K562 (cell line): ENCODE data around the gene DHRS3. TPM values are rescaled to one million over a fixed set of nuclear protein-coding genes. Genes with fewer than 3 reads are reported as not detected.

Experiments used
- ATAC-seq: fragments of 200-7000 bp; cut with Tn5 transposase; 3 replicates; pipeline ENCODE4 v1.9.1; 2020; ENCODE audit warnings: moderate library complexity
- BruUV-seq: library from RNA; stranded (reverse); fragments of 400-500 nt; replicated peaks from 2 replicates; lab custom pipeline; 2021; lab: Mats Ljungman, UMichigan
- CTCF ChIA-PET: fragments of 300-600 bp; formaldehyde crosslinking; extraction: SDS; loops from one replicate; lab custom pipeline; 2021; ENCODE audit warnings: low intra/inter-chr PET ratio; lab: Yijun Ruan, JAX
- POLR2A ChIA-PET: fragments of 300-600, 350-650 bp; sonication (Branson Sonifier 250); formaldehyde crosslinking; extraction: SDS; loops from one replicate; lab custom pipeline; 2021; ENCODE audit warnings: antibody characterized with exemption, inconsistent platforms; lab: Yijun Ruan, JAX
- DNase-seq, 4 experiments: peaks; one replicate each; pipeline versions ENCODE4 v3.0.0 to v3.0.0-alpha.2; 2011 to 2018; ENCODE audit warnings: low spot score in 3 of 4, mixed read lengths in 3 of 4; ENCODE audit errors: extremely low read depth in 1 of 4
- FAIRE-seq: peaks from 2 replicates; lab custom pipeline; 2011; peaks lifted over from hg19 to GRCh38; lab: Jason Lieb, UNC
- H2AFZ ChIP-seq: 2 replicates; pipeline ENCODE4 v1.6.0; 2011; ENCODE audit warnings: low read depth, low read length, control low read depth, inconsistent platforms
- H3K27ac ChIP-seq: fragments of 200-600 bp; 3 replicates; pipeline ENCODE4 v1.8.0; 2011; ENCODE audit warnings: low read depth, mild to moderate bottlenecking, control low read depth, inconsistent platforms, low read length, moderate library complexity, mixed read lengths; ENCODE audit errors: extremely low read depth
- H3K27me3 ChIP-seq, 2 experiments: fragments of 300-600 bp in 1 of 2; 2 replicates in 1 of 2; 3 replicates in 1 of 2; pipeline versions ENCODE4 v1.6.0 to v1.8.0; 2011; ENCODE audit warnings: inconsistent platforms in 2 of 2, low read length in 2 of 2, mild to moderate bottlenecking in 1 of 2, mixed read lengths in 1 of 2, moderate library complexity in 1 of 2; ENCODE audit not compliant: control insufficient read depth in 2 of 2, insufficient read depth in 2 of 2
- H3K36me3 ChIP-seq: fragments of 300-600 bp; 3 replicates; pipeline ENCODE4 v1.8.0; 2011; ENCODE audit warnings: mild to moderate bottlenecking, low read length, inconsistent platforms; ENCODE audit not compliant: control insufficient read depth, insufficient read depth
- H3K4me1 ChIP-seq, 2 experiments: fragments of 200-600 bp in 1 of 2; replicated peaks in 1 of 2; 2 replicates in 1 of 2; 3 replicates in 1 of 2; pipeline versions ENCODE4 v1.5.1 to v1.8.0; 2011; ENCODE audit warnings: inconsistent platforms in 2 of 2, low read length in 2 of 2, mild to moderate bottlenecking in 1 of 2, mixed read lengths in 1 of 2, moderate library complexity in 1 of 2; ENCODE audit not compliant: control insufficient read depth in 2 of 2, insufficient read depth in 2 of 2
- H3K4me2 ChIP-seq: 2 replicates; pipeline ENCODE4 v1.6.1; 2011; ENCODE audit warnings: low read length, control low read depth, inconsistent platforms, mixed read lengths; ENCODE audit not compliant: insufficient read depth
- H3K4me3 ChIP-seq: fragments of 200-600 bp; sonication (generic), shearing (Covaris generic); 2 replicates; pipeline ENCODE4 v1.5.1; 2016; ENCODE audit warnings: control low read depth, inconsistent platforms
- H3K79me2 ChIP-seq: fragments of 200-600 bp; 3 replicates; pipeline ENCODE4 v1.8.0; 2011; ENCODE audit warnings: low read length, inconsistent platforms; ENCODE audit not compliant: control insufficient read depth, insufficient read depth
- H3K9ac ChIP-seq, 2 experiments: 2 replicates each; pipeline versions ENCODE4 v1.6.0 to v1.6.1; 2011; ENCODE audit warnings: low read depth in 2 of 2, low read length in 2 of 2, control low read depth in 1 of 2, inconsistent platforms in 1 of 2, mild to moderate bottlenecking in 1 of 2, mixed read lengths in 1 of 2; ENCODE audit not compliant: insufficient read depth in 1 of 2
- H3K9me1 ChIP-seq: one replicate; pipeline ENCODE4 v1.6.0; 2011; ENCODE audit warnings: inconsistent platforms, mild to moderate bottlenecking, low read length, moderate library complexity; ENCODE audit not compliant: control insufficient read depth, insufficient read depth
- H3K9me3 ChIP-seq: replicated peaks from 2 replicates; pipeline ENCODE4 v1.5.1; 2011; ENCODE audit warnings: low read depth, low read length, inconsistent platforms; ENCODE audit not compliant: control insufficient read depth, insufficient read depth
- H4K20me1 ChIP-seq: replicated peaks from 2 replicates; pipeline ENCODE4 v1.6.1; 2011; ENCODE audit warnings: low read length, inconsistent platforms, mixed read lengths; ENCODE audit not compliant: control insufficient read depth, insufficient read depth
- ATF1 ChIP-seq, 2 experiments: fragments of 450-650 bp in 1 of 2; IDR thresholded peaks; 2 replicates each; pipeline ENCODE4 v1.6.1; 2016; ENCODE audit warnings: missing compliant biosample characterization in 1 of 2, missing genetic modification characterization in 1 of 2
- BMI1 ChIP-seq: fragments of 150-350 bp; IDR thresholded peaks from 2 replicates; pipeline ENCODE4 v1.6.1; 2014; ENCODE audit warnings: low read length
- EWSR1 ChIP-seq: fragments of 450-650 bp; IDR thresholded peaks from 2 replicates; pipeline ENCODE4 v1.6.1; 2018; ENCODE audit warnings: borderline replicate concordance, mild to moderate bottlenecking, low read depth, moderate library complexity; ENCODE audit not compliant: partially characterized antibody
- NFRKB ChIP-seq: fragments of 450-650 bp; IDR thresholded peaks from 2 replicates; pipeline ENCODE4 v1.6.1; 2016; ENCODE audit warnings: low read depth
- NRF1 ChIP-seq, 2 experiments: fragments of 450-650 bp; IDR thresholded peaks in 1 of 2; conservative IDR thresholded peaks in 1 of 2; 2 replicates each; pipeline ENCODE4 v1.6.1; 2014; ENCODE audit warnings: mild to moderate bottlenecking in 2 of 2
- WGBS: fragments of 100-300 bp; shearing (Covaris generic); methylation state at CpG from one replicate; pipeline ENCODE4 v1.1.6; 2016; ENCODE audit warnings: low coverage, mixed read lengths; ENCODE audit not compliant: insufficient coverage; ENCODE audit errors: missing lambda C conversion rate; 5-methylcytosine and 5-hydroxymethylcytosine counted together
- in situ Hi-C: fragments of 300-500 bp; cut with MboI; formaldehyde crosslinking; loops from 4 replicates; pipeline ENCODE4 v1.15.0; 2018; ENCODE audit warnings: inconsistent platforms, mixed read lengths
- intact Hi-C: fragments of 100-400 bp; cut with micrococcal nuclease; formaldehyde crosslinking; loops from 2 replicates; pipeline ENCODE4 v1.14.2; 2022
- polyA plus RNA-seq, 8 experiments: library from polyadenylated mRNA; depleted of rRNA in 4 of 8; stranded (reverse) in 5 of 8; unstranded in 3 of 8; fragments of >200 nt; fragmentation: Nextera tagmentation in 2 of 8; fragmentation: Illumina TruSeq in 1 of 8; extraction: Ambion mirVana in 2 of 8; extraction: Trizol in 1 of 8; gene quantifications; 2 replicates each; pipeline versions ENCODE4 v1.2.1 to v1.2.3, GENCODE V29; 2011 to 2014; ENCODE audit warnings: inconsistent platforms in 1 of 8, missing spikeins in 1 of 8
- total RNA-seq, 7 experiments: library from RNA; depleted of rRNA in 6 of 7; stranded (reverse); fragments of >200 nt in 6 of 7; fragmentation: Illumina TruSeq in 2 of 7; extraction: Trizol in 2 of 7; gene quantifications; 2 replicates each; pipeline versions ENCODE4 v1.2.1 to v1.2.3, GENCODE V29; 2011 to 2021; ENCODE audit warnings: low replicate concordance in 1 of 7
- TF ChIP-seq, protein P1 (sequence below): sonication (generic); formaldehyde crosslinking; IDR thresholded peaks from 2 replicates; pipeline ENCODE4 v1.8.0; 2022; ENCODE audit warnings: mild to moderate bottlenecking, missing genetic modification reagents
- TF ChIP-seq, protein P2 (sequence below): fragments of 450-650 bp; formaldehyde crosslinking; IDR thresholded peaks from 2 replicates; pipeline ENCODE4 v1.4.0; 2022; ENCODE audit warnings: missing genetic modification characterization
- TF ChIP-seq, protein P3 (sequence below): fragments of 450-650 bp; formaldehyde crosslinking; IDR thresholded peaks from 2 replicates; pipeline ENCODE4 v1.4.0; 2020; ENCODE audit warnings: mild to moderate bottlenecking, moderate library complexity
- TF ChIP-seq, protein P4 (sequence below): fragments of 450-650 bp; IDR thresholded peaks from 2 replicates; pipeline ENCODE4 v1.6.1; 2014; ENCODE audit warnings: low read depth, mild to moderate bottlenecking, moderate library complexity, borderline replicate concordance

Gene DHRS3
- total and polyA plus RNA-seq, 9 of the 15 experiments (the other 6 are each of a cell fraction or from before 2014, with no cell fraction given) = 21.0 to 116 (median 58.7) TPM

DNA sequence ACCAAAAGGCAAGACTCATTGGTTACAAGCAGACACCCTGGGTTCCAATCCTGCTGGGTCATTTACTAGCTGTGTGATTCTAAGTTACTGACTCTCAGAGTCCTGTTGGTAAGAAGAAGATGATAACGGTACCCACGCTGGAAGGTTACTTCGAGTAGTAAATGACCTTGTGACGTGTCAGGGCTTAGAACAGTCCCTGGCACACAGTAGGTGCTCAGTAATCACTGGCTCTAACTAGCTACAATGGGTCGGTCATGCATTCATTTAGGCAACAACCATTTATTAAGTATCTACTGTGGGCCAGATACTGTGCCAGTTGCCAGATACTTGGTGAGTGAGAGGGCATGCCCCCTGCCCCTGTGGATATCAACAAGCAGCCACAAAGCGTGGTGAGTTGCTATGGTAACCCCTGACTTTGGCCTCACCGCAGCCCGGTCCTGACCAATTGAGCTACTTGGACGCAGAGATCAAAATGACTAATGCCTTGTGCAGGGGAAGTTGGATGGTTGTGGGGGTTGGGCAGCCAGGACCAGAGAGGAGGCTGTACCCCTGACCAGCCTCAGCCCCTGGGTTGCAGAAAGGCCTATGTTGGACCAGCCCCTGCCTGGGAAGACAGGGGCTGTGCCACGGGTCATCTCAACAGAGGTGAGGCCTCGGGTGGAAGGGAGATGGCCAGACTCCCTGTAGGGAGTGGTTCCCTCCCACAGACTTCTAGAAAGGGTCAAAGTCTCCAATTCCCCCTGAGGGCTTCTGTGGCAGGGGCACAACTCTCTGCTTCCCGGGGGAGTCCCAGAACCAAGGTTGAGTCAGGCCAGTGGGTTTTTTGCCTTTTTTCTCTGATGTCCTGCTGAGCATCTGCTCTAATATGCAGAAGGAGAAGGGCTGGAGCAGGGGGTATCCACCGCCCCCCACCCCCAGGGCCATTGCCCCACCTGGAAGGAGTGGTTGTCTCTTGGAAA is 16.0 kb downstream of the DHRS3 start:
- H3K4me2 ChIP-seq = no peak overlapping the region; the same call in 1 of the 2 replicates
- no peak overlapping the region for H3K4me3 ChIP-seq
- H4K20me1 ChIP-seq = peaks cover 37% of the 10 kb centered on the region
- DNase-seq = peak; percentile 64 to 80 (median 66)
- FAIRE-seq = no peak
- H3K27ac ChIP-seq = peak overlapping the region; percentile 43; the same call in 2 of the 3 replicates
- ChIA-PET POLR2A (interaction anchor here (0.5 to 2.6 kb wide), 17 partner anchors 8 to 248 kb away, joined by 3 to 10 read pairs (median 3); partner anchors contain the start of gene AADACL4), CTCF (interaction anchor here (1.1 to 1.5 kb wide), 2 partner anchors 18 to 55 kb away, joined by 3 to 6 read pairs; no protein-coding TSS in a partner anchor)
- peak overlapping the region; percentile 22 to 69; a peak in 3 of 4 replicates for H3K9ac ChIP-seq
- peaks cover 18% of the 10 kb centered on the region for H3K9me1 ChIP-seq
- H3K4me1 ChIP-seq = peaks cover 43% of the 10 kb centered on the region in 2 experiments
- no peaks in the 10 kb centered on the region; the same call in 1 of the 2 replicates for H3K9me3 ChIP-seq
- H3K79me2 ChIP-seq = peaks cover 85% of the 10 kb centered on the region
- intact Hi-C loops = loop anchor here (1.0 to 5.0 kb wide), 3 partner anchors 17 to 195 kb away; no protein-coding TSS in a partner anchor
- no peaks in the 10 kb centered on the region for H3K27me3 ChIP-seq
- no TSS peak for BruUV-seq
- in situ Hi-C loops = loop anchor here (25.0 kb wide), 1 partner anchor 290 kb away; no protein-coding TSS in a partner anchor
- no peak overlapping the region for H2AFZ ChIP-seq
- 61% methylated on average over 13 of the region's 13 CpGs for WGBS
- ATAC-seq = peak; percentile 9
- peaks cover 78% of the 10 kb centered on the region for H3K36me3 ChIP-seq
- TF ChIP-seq NRF1 (conservative IDR thresholded peaks at IDR 0.05 in 1 of 2, IDR thresholded peaks at IDR 0.05 in 1 of 2) (peak in 1 of 2 experiments; percentile 21; a peak in 1 of 4 replicates), BMI1 (peak; percentile 72; the same call in 1 of the 2 replicates), ATF1 (CRISPR knock-in tag; IDR thresholded peaks at IDR 0.05) (no peak), ATF1 (tag; IDR thresholded peaks at IDR 0.05) (no peak), EWSR1 (no peak), NFRKB (no peak)
- TF ChIP-seq, protein P1, sequence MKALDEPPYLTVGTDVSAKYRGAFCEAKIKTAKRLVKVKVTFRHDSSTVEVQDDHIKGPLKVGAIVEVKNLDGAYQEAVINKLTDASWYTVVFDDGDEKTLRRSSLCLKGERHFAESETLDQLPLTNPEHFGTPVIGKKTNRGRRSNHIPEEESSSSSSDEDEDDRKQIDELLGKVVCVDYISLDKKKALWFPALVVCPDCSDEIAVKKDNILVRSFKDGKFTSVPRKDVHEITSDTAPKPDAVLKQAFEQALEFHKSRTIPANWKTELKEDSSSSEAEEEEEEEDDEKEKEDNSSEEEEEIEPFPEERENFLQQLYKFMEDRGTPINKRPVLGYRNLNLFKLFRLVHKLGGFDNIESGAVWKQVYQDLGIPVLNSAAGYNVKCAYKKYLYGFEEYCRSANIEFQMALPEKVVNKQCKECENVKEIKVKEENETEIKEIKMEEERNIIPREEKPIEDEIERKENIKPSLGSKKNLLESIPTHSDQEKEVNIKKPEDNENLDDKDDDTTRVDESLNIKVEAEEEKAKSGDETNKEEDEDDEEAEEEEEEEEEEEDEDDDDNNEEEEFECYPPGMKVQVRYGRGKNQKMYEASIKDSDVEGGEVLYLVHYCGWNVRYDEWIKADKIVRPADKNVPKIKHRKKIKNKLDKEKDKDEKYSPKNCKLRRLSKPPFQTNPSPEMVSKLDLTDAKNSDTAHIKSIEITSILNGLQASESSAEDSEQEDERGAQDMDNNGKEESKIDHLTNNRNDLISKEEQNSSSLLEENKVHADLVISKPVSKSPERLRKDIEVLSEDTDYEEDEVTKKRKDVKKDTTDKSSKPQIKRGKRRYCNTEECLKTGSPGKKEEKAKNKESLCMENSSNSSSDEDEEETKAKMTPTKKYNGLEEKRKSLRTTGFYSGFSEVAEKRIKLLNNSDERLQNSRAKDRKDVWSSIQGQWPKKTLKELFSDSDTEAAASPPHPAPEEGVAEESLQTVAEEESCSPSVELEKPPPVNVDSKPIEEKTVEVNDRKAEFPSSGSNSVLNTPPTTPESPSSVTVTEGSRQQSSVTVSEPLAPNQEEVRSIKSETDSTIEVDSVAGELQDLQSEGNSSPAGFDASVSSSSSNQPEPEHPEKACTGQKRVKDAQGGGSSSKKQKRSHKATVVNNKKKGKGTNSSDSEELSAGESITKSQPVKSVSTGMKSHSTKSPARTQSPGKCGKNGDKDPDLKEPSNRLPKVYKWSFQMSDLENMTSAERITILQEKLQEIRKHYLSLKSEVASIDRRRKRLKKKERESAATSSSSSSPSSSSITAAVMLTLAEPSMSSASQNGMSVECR = peak; percentile 31; the same call in 1 of the 2 replicates
- TF ChIP-seq, protein P2, sequence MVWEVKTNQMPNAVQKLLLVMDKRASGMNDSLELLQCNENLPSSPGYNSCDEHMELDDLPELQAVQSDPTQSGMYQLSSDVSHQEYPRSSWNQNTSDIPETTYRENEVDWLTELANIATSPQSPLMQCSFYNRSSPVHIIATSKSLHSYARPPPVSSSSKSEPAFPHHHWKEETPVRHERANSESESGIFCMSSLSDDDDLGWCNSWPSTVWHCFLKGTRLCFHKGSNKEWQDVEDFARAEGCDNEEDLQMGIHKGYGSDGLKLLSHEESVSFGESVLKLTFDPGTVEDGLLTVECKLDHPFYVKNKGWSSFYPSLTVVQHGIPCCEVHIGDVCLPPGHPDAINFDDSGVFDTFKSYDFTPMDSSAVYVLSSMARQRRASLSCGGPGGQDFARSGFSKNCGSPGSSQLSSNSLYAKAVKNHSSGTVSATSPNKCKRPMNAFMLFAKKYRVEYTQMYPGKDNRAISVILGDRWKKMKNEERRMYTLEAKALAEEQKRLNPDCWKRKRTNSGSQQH = 0 out of 2 replicates have a peak, but pooled peaks have one; percentile 28
- TF ChIP-seq, protein P3, sequence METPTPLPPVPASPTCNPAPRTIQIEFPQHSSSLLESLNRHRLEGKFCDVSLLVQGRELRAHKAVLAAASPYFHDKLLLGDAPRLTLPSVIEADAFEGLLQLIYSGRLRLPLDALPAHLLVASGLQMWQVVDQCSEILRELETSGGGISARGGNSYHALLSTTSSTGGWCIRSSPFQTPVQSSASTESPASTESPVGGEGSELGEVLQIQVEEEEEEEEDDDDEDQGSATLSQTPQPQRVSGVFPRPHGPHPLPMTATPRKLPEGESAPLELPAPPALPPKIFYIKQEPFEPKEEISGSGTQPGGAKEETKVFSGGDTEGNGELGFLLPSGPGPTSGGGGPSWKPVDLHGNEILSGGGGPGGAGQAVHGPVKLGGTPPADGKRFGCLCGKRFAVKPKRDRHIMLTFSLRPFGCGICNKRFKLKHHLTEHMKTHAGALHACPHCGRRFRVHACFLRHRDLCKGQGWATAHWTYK = 0 out of 2 replicates have a peak, but pooled peaks have one; percentile 36
- TF ChIP-seq, protein P4, sequence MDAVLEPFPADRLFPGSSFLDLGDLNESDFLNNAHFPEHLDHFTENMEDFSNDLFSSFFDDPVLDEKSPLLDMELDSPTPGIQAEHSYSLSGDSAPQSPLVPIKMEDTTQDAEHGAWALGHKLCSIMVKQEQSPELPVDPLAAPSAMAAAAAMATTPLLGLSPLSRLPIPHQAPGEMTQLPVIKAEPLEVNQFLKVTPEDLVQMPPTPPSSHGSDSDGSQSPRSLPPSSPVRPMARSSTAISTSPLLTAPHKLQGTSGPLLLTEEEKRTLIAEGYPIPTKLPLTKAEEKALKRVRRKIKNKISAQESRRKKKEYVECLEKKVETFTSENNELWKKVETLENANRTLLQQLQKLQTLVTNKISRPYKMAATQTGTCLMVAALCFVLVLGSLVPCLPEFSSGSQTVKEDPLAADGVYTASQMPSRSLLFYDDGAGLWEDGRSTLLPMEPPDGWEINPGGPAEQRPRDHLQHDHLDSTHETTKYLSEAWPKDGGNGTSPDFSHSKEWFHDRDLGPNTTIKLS = no peak
